Neuronal stem cell (in vitro differentiated cells): Measurements from ENCODE around the gene APBB2.

Experiments
- DNase-seq: peaks from one replicate; pipeline ENCODE4 v3.0.0-alpha.2; 2013; ENCODE audit warnings: low spot score
- H2AFZ ChIP-seq: one replicate; pipeline ENCODE4 v1.6.1; 2013; ENCODE audit warnings: mild to moderate bottlenecking, low read length, inconsistent platforms
- H2AK5ac ChIP-seq: 2 replicates; pipeline ENCODE4 v1.6.1; 2013; ENCODE audit warnings: low read depth, mild to moderate bottlenecking, inconsistent platforms, low read length, moderate library complexity, mixed read lengths
- H2BK120ac ChIP-seq: 2 replicates; pipeline ENCODE4 v1.6.1; 2013; ENCODE audit warnings: low read depth, mild to moderate bottlenecking, inconsistent platforms, low read length, moderate library complexity, mixed read lengths
- H2BK12ac ChIP-seq: one replicate; pipeline ENCODE4 v1.6.1; 2013; ENCODE audit warnings: low read length, inconsistent platforms
- H2BK15ac ChIP-seq: 2 replicates; pipeline ENCODE4 v1.6.1; 2013; ENCODE audit warnings: mild to moderate bottlenecking, low read length, inconsistent platforms, mixed read lengths
- H2BK5ac ChIP-seq: one replicate; pipeline ENCODE4 v1.6.1; 2013; ENCODE audit warnings: inconsistent platforms, mild to moderate bottlenecking, low read length, moderate library complexity
- H3K14ac ChIP-seq: one replicate; pipeline ENCODE4 v1.6.1; 2013; ENCODE audit warnings: low read length, inconsistent platforms
- H3K18ac ChIP-seq: 2 replicates; pipeline ENCODE4 v1.6.1; 2013; ENCODE audit warnings: low read length, inconsistent platforms
- H3K23ac ChIP-seq: 2 replicates; pipeline ENCODE4 v1.6.1; 2013; ENCODE audit warnings: low read depth, mild to moderate bottlenecking, mixed read lengths, low read length, inconsistent platforms; ENCODE audit not compliant: poor library complexity
- H3K27ac ChIP-seq: replicated peaks from 3 replicates; pipeline ENCODE4 v1.5.1; 2013; ENCODE audit warnings: low read length, inconsistent platforms
- H3K27me3 ChIP-seq, 3 experiments: 2 replicates each; pipeline ENCODE4 v1.6.1; 2013; ENCODE audit warnings: low read length in 3 of 3, mild to moderate bottlenecking in 2 of 3, inconsistent platforms in 1 of 3, low read depth in 1 of 3, mixed read lengths in 1 of 3, moderate library complexity in 1 of 3; ENCODE audit not compliant: control insufficient read depth in 3 of 3, insufficient read depth in 3 of 3
- H3K36me3 ChIP-seq, 2 donors: replicated peaks in 1 of 2; 2 replicates each; pipeline ENCODE4 v1.6.1; 2013; ENCODE audit warnings: low read length in 2 of 2; ENCODE audit not compliant: control insufficient read depth in 2 of 2, insufficient read depth in 2 of 2
- H3K4ac ChIP-seq: 2 replicates; pipeline ENCODE4 v1.6.1; 2013; ENCODE audit warnings: inconsistent platforms, mild to moderate bottlenecking, low read length, moderate library complexity
- H3K4me1 ChIP-seq, 2 donors: 1 replicate in 1 of 2; 2 replicates in 1 of 2; pipeline ENCODE4 v1.6.1; 2013; ENCODE audit warnings: low read length in 2 of 2, low read depth in 1 of 2; ENCODE audit not compliant: control insufficient read depth in 2 of 2, insufficient read depth in 1 of 2
- H3K4me2 ChIP-seq: one replicate; pipeline ENCODE4 v1.6.1; 2013; ENCODE audit warnings: mild to moderate bottlenecking, low read length, inconsistent platforms; ENCODE audit not compliant: insufficient read depth, poor library complexity, severe bottlenecking
- H3K4me3 ChIP-seq, 2 donors: 2 replicates each; pipeline ENCODE4 v1.5.1; 2013; ENCODE audit warnings: low read length in 2 of 2, mild to moderate bottlenecking in 2 of 2, inconsistent platforms in 1 of 2, moderate library complexity in 1 of 2
- H3K79me1 ChIP-seq: one replicate; pipeline ENCODE4 v1.6.1; 2013; ENCODE audit warnings: low read depth, mild to moderate bottlenecking, inconsistent platforms, low read length, moderate library complexity
- H3K9ac ChIP-seq: one replicate; pipeline ENCODE4 v1.6.1; 2013; ENCODE audit warnings: mild to moderate bottlenecking, low read depth, low read length, inconsistent platforms; ENCODE audit not compliant: poor library complexity
- H3K9me3 ChIP-seq, 2 donors: replicated peaks in 1 of 2; 2 replicates each; pipeline versions ENCODE3 to v1.6.1; 2013; ENCODE audit warnings: low read length in 2 of 2, mild to moderate bottlenecking in 2 of 2, inconsistent platforms in 1 of 2, low read depth in 1 of 2, mixed read lengths in 1 of 2, moderate library complexity in 1 of 2; ENCODE audit not compliant: control insufficient read depth in 2 of 2, insufficient read depth in 1 of 2
- H4K8ac ChIP-seq: one replicate; pipeline ENCODE4 v1.6.1; 2013; ENCODE audit warnings: low read depth, mild to moderate bottlenecking, inconsistent platforms, low read length, moderate library complexity
- H4K91ac ChIP-seq: one replicate; pipeline ENCODE4 v1.6.1; 2013; ENCODE audit warnings: low read length, low read depth, mild to moderate bottlenecking, inconsistent platforms; ENCODE audit not compliant: poor library complexity
- WGBS, 2 donors: extraction: QIAGEN DNeasy Blood & Tissue Kit; methylation state at CpG; one replicate each; pipeline ENCODE4 v1.1.7; 2013; ENCODE audit warnings: missing lambda C conversion rate in 2 of 2, mixed read lengths in 1 of 2; ENCODE audit not compliant: insufficient read length in 2 of 2, insufficient replicate concordance in 1 of 2; ENCODE audit errors: extremely low coverage in 2 of 2; 5-methylcytosine and 5-hydroxymethylcytosine counted together

The APBB2 gene

DNA sequence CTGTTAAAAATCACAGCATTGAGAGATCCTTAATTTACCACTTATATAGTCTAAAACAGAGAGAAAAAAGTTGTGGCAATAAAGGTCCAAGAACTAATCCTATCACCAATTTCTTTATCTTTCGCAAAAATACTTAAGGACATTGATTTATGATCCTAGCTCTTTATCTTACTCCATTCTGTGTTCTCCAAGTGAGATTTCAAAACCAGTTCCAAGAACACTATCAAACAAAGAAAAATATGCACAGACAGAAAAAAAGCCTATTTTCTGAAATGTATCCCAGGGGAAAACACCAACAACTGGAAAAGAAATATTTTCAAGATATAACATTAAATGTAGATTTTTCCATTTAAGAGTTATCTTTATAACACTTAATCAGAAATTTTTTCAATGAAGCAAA, 172.8 kb downstream of the APBB2 start:
- no peaks in the 10 kb centered on the region for H3K4me1 ChIP-seq
- H3K79me1 ChIP-seq = no peaks in the 10 kb centered on the region
- DNase-seq = no peak
- no peak overlapping the region for H3K4me3 ChIP-seq
- H2AK5ac ChIP-seq = no peak overlapping the region
- WGBS, 2 donors = no CpG with 5 or more reads among the region's 1 CpG
- no peak overlapping the region for H4K8ac ChIP-seq
- H4K91ac ChIP-seq = no peak overlapping the region
- H3K9me3 ChIP-seq = no peaks in the 10 kb centered on the region
- no peaks in the 10 kb centered on the region for H3K27me3 ChIP-seq
- no peak overlapping the region for H2BK15ac ChIP-seq
- H3K36me3 ChIP-seq = no peaks in the 10 kb centered on the region
- H2BK5ac ChIP-seq = no peak overlapping the region
- no peak overlapping the region for H3K9ac ChIP-seq
- H3K14ac ChIP-seq = no peak overlapping the region
- H3K23ac ChIP-seq = no peak overlapping the region
- no peak overlapping the region for H3K27ac ChIP-seq
- H2AFZ ChIP-seq = no peak overlapping the region
- H2BK120ac ChIP-seq = no peak overlapping the region
- no peak overlapping the region for H3K4ac ChIP-seq
- no peak overlapping the region for H2BK12ac ChIP-seq
- H3K4me2 ChIP-seq = no peak overlapping the region
- no peak overlapping the region for H3K18ac ChIP-seq

DNA sequence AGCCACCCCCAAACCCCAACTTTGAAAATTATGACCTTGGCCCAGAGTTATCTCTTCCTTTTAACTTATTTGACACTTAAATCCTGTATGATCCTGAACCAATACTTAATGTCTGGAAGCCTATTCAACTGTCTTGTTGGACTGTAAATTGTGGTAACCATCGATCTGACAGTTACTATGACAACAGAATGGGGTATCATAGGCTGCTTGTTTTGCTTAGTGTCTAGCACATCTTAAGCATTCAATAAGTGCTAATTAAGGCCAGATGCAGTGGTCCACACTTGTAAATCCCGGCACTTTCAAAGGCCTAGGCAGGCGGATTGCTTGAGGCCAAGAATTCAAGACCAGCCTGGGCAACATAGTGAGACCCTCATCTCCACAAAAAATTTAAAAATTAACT, 175.0 kb downstream of the APBB2 start:
- H3K9me3 ChIP-seq = no peaks in the 10 kb centered on the region
- no peak overlapping the region for H3K4me3 ChIP-seq
- no peak overlapping the region for H2BK120ac ChIP-seq
- no peaks in the 10 kb centered on the region for H3K36me3 ChIP-seq
- no peaks in the 10 kb centered on the region for H3K79me1 ChIP-seq
- no peak overlapping the region for H2AFZ ChIP-seq
- no peak overlapping the region for H4K91ac ChIP-seq
- H3K9ac ChIP-seq = no peak overlapping the region
- no peak for DNase-seq
- no peak overlapping the region for H2AK5ac ChIP-seq
- H2BK15ac ChIP-seq = no peak overlapping the region
- no peak overlapping the region for H2BK12ac ChIP-seq
- H3K14ac ChIP-seq = no peak overlapping the region
- H2BK5ac ChIP-seq = no peak overlapping the region
- no peaks in the 10 kb centered on the region for H3K27me3 ChIP-seq
- H3K4me2 ChIP-seq = no peak overlapping the region
- H4K8ac ChIP-seq = no peak overlapping the region
- H3K4me1 ChIP-seq = no peaks in the 10 kb centered on the region
- no peak overlapping the region for H3K4ac ChIP-seq
- no peak overlapping the region for H3K27ac ChIP-seq
- no peak overlapping the region for H3K23ac ChIP-seq
- no peak overlapping the region for H3K18ac ChIP-seq
- no CpG with 5 or more reads among the region's 3 CpGs for WGBS, 2 donors

DNA sequence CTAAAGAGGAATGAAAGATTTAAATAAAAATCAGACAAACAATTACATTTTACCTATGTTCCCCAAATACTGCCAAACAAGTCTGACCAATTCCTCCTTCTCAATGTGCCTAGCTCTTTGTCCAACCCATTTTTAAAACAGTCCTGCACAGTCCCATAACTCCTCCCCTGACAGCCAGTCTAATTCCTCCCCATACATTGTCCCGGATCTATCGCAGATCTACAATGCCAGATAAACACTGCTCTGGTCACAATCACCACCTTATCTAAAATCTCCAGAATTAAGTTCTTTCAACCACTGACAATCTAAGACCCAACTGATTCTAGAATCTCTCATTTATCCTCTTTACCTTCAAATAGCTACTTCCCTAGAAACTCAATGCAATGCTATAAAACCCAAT, 176.0 kb downstream of the APBB2 start:
- no peak overlapping the region for H2BK5ac ChIP-seq
- no peak overlapping the region for H4K8ac ChIP-seq
- H3K4me2 ChIP-seq = no peak overlapping the region
- no peaks in the 10 kb centered on the region for H3K27me3 ChIP-seq
- no peak overlapping the region for H3K4me3 ChIP-seq
- no peak overlapping the region for H3K23ac ChIP-seq
- H2BK120ac ChIP-seq = no peak overlapping the region
- H4K91ac ChIP-seq = no peak overlapping the region
- H2BK12ac ChIP-seq = no peak overlapping the region
- H3K9me3 ChIP-seq = no peaks in the 10 kb centered on the region
- no CpG with 5 or more reads among the region's 2 CpGs for WGBS, 2 donors
- H2AFZ ChIP-seq = no peak overlapping the region
- H3K14ac ChIP-seq = no peak overlapping the region
- no peak for DNase-seq
- H3K79me1 ChIP-seq = no peaks in the 10 kb centered on the region
- H3K4ac ChIP-seq = no peak overlapping the region
- no peaks in the 10 kb centered on the region for H3K4me1 ChIP-seq
- H3K18ac ChIP-seq = no peak overlapping the region
- H3K9ac ChIP-seq = no peak overlapping the region
- H3K36me3 ChIP-seq = no peaks in the 10 kb centered on the region
- no peak overlapping the region for H3K27ac ChIP-seq
- no peak overlapping the region for H2AK5ac ChIP-seq
- no peak overlapping the region for H2BK15ac ChIP-seq

DNA sequence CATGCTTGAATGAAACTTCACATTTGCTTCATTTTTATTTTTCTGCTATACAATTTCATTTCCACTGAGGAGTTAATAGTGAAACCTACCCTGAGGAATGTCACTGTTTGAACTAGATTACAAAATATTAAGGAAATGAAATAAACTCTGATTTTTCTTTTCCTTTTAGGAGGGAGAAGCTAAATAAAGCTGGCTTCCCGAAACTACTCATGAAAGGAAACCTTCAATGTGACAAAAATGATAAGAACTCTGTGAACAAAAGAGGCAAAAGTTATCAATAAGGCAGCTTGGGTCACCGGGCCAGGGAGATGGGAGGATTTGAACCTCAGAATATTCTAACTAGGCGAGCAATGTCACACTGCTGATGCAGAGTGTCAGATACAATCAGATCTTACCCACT, 185.2 kb downstream of the APBB2 start:
- peaks cover 5 to 9% of the 10 kb centered on the region in 2 donors for H3K9me3 ChIP-seq
- H2AFZ ChIP-seq = no peak overlapping the region
- no peaks in the 10 kb centered on the region for H3K27me3 ChIP-seq
- H3K27ac ChIP-seq = no peak overlapping the region
- no CpG with 5 or more reads among the region's 3 CpGs for WGBS, 2 donors
- no peak overlapping the region for H3K9ac ChIP-seq
- H2AK5ac ChIP-seq = no peak overlapping the region
- H3K4me2 ChIP-seq = no peak overlapping the region
- H4K8ac ChIP-seq = no peak overlapping the region
- H3K18ac ChIP-seq = no peak overlapping the region
- no peaks in the 10 kb centered on the region for H3K79me1 ChIP-seq
- H3K4me3 ChIP-seq = no peak overlapping the region
- H3K23ac ChIP-seq = no peak overlapping the region
- H2BK5ac ChIP-seq = no peak overlapping the region
- H3K36me3 ChIP-seq = no peaks in the 10 kb centered on the region
- H2BK12ac ChIP-seq = no peak overlapping the region
- no peak overlapping the region for H4K91ac ChIP-seq
- H3K4me1 ChIP-seq = no peaks in the 10 kb centered on the region
- no peak overlapping the region for H3K14ac ChIP-seq
- DNase-seq = no peak
- H2BK120ac ChIP-seq = no peak overlapping the region
- H3K4ac ChIP-seq = no peak overlapping the region
- no peak overlapping the region for H2BK15ac ChIP-seq
